ENCODE results near the gene VSTM4. TPM values are rescaled to one million over a fixed set of nuclear protein-coding genes. Genes with fewer than 3 reads are reported as not detected.

VSTM4 gene
- polyA plus RNA-seq (ENCODE audit: insufficient read length in 4 of 4) = 10 to 100 TPM; 13.7 to 16.8 (median 14.0) TPM

GRCh38 chr10:49115015-49115795 lies at the start of gene VSTM4:
Gene VSTM4, minus strand, starts transcription at chr10:49115522. Its CDS starts 37 bp downstream, at chr10:49115485.
- peak in 1 of 4 donors; percentile 29 for DNase-seq (ENCODE audit: low read depth in 4 of 4, low spot score in 2 of 4)

- no peak for DNase-seq (ENCODE audit: low read depth in 4 of 4, low spot score in 2 of 4)
Observed at GRCh38 chr10:49164559-49165188, 49.4 kb upstream of the VSTM4 start.

- DNase-seq (ENCODE audit: low read depth in 4 of 4, low spot score in 2 of 4) = no peak
Observed at GRCh38 chr10:49163741-49164140, 48.4 kb upstream of the VSTM4 start.

GRCh38 chr10:49162761-49163310 lies 47.5 kb upstream of the VSTM4 start:
- no peak for DNase-seq (ENCODE audit: low read depth in 4 of 4, low spot score in 2 of 4)

GRCh38 chr10:49162063-49162462 lies 46.7 kb upstream of the VSTM4 start:
- no peak for DNase-seq (ENCODE audit: low read depth in 4 of 4, low spot score in 2 of 4)

GRCh38 chr10:49161411-49161997 lies 46.2 kb upstream of the VSTM4 start:
- DNase-seq (ENCODE audit: low read depth in 4 of 4, low spot score in 2 of 4) = no peak

GRCh38 chr10:49160814-49161213 lies 45.5 kb upstream of the VSTM4 start:
- no peak for DNase-seq (ENCODE audit: low read depth in 4 of 4, low spot score in 2 of 4)

- DNase-seq (ENCODE audit: low read depth in 4 of 4, low spot score in 2 of 4) = no peak
Observed at GRCh38 chr10:49160110-49160509, 44.8 kb upstream of the VSTM4 start.

GRCh38 chr10:49158915-49159314 lies 43.6 kb upstream of the VSTM4 start:
- DNase-seq (ENCODE audit: low read depth in 4 of 4, low spot score in 2 of 4) = no peak

GRCh38 chr10:49158404-49158803 lies 43.1 kb upstream of the VSTM4 start:
- DNase-seq (ENCODE audit: low read depth in 4 of 4, low spot score in 2 of 4) = no peak

GRCh38 chr10:49157229-49157628 lies 41.9 kb upstream of the VSTM4 start:
- no peak for DNase-seq (ENCODE audit: low read depth in 4 of 4, low spot score in 2 of 4)

GRCh38 chr10:49154641-49155040 lies 39.3 kb upstream of the VSTM4 start:
- DNase-seq (ENCODE audit: low read depth in 4 of 4, low spot score in 2 of 4) = no peak

- DNase-seq (ENCODE audit: low read depth in 4 of 4, low spot score in 2 of 4) = no peak
Observed at GRCh38 chr10:49153971-49154370, 38.6 kb upstream of the VSTM4 start.

GRCh38 chr10:49153115-49153514 lies 37.8 kb upstream of the VSTM4 start:
- DNase-seq (ENCODE audit: low read depth in 4 of 4, low spot score in 2 of 4) = no peak

- DNase-seq (ENCODE audit: low read depth in 4 of 4, low spot score in 2 of 4) = no peak
Observed at GRCh38 chr10:49152663-49153062, 37.3 kb upstream of the VSTM4 start.

- no peak for DNase-seq (ENCODE audit: low read depth in 4 of 4, low spot score in 2 of 4)
Observed at GRCh38 chr10:49152037-49152436, 36.7 kb upstream of the VSTM4 start.

GRCh38 chr10:49151481-49151880 lies 36.2 kb upstream of the VSTM4 start:
- no peak for DNase-seq (ENCODE audit: low read depth in 4 of 4, low spot score in 2 of 4)

- no peak for DNase-seq (ENCODE audit: low read depth in 4 of 4, low spot score in 2 of 4)
Observed at GRCh38 chr10:49151025-49151445, 35.7 kb upstream of the VSTM4 start.

- DNase-seq (ENCODE audit: low read depth in 4 of 4, low spot score in 2 of 4) = no peak
Observed at GRCh38 chr10:49150426-49150825, 35.1 kb upstream of the VSTM4 start.

- no peak for DNase-seq (ENCODE audit: low read depth in 4 of 4, low spot score in 2 of 4)
Observed at GRCh38 chr10:49149881-49150280, 34.6 kb upstream of the VSTM4 start.

GRCh38 chr10:49144058-49144720 lies 28.9 kb upstream of the VSTM4 start:
- no peak for DNase-seq (ENCODE audit: low read depth in 4 of 4, low spot score in 2 of 4)

Data from left renal cortex interstitium (tissue), 4 donors.